Fibroblast of the aortic adventitia (primary cell): ENCODE measurements around the gene RNF112. TPM values are rescaled to one million over a fixed set of nuclear protein-coding genes. Genes with fewer than 3 reads are reported as not detected.

Experiments used
- DNase-seq: peaks from one replicate; pipeline ENCODE4 v3.0.0-alpha.2; 2010; ENCODE audit warnings: low read depth
- H3K4me3 ChIP-seq: 2 replicates; pipeline ENCODE4 v1.5.1; 2011; ENCODE audit warnings: low read depth, mild to moderate bottlenecking, control low read depth, low read length, moderate library complexity
- CTCF ChIP-seq: IDR thresholded peaks from 2 replicates; pipeline ENCODE4 v1.5.1; 2011; ENCODE audit warnings: mild to moderate bottlenecking, low read length, control low read depth, inconsistent platforms; ENCODE audit not compliant: insufficient read depth
- total RNA-seq: library from RNA; depleted of rRNA; stranded (reverse); fragments of >200 nt; gene quantifications from 2 replicates; pipeline ENCODE4 v1.2.3, GENCODE V29; 2012; ENCODE audit warnings: low replicate concordance

The RNF112 gene
- total RNA-seq, 1 donor = 0.36 TPM

GRCh38 chr17:19380481-19381301, 30.3 kb upstream of the RNF112 start:
- TF ChIP-seq CTCF = no peak
- no peak overlapping the region for H3K4me3 ChIP-seq
- no peak for DNase-seq

GRCh38 chr17:19381361-19381740, 29.7 kb upstream of the RNF112 start:
- no peak overlapping the region for H3K4me3 ChIP-seq
- TF ChIP-seq CTCF = no peak
- no peak for DNase-seq

DNA sequence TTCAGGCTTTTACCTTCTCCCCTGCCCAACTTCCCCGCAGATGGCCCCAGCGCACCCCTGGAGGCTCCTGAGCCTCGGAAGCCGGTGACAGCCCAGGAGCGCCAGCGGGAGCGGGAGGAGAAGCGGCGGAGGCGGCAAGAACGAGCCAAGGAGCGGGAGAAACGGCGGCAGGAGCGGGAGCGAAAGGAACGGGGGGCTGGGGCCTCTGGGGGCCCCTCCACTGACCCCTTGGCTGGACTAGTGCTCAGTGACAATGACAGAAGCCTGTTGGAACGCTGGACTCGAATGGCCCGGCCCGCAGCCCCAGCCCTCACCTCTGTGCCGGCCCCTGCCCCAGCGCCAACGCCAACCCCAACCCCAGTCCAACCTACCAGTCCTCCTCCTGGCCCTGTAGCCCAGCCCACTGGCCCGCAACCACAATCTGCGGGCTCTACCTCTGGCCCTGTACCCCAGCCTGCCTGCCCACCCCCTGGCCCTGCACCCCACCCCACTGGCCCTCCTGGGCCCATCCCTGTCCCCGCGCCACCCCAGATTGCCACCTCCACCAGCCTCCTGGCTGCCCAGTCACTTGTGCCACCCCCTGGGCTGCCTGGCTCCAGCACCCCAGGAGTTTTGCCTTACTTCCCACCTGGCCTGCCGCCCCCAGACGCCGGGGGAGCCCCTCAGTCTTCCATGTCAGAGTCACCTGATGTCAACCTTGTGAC, 29.1 kb upstream of the RNF112 start:
- TF ChIP-seq CTCF = no peak
- DNase-seq = no peak
- no peak overlapping the region for H3K4me3 ChIP-seq

GRCh38 chr17:19382531-19383444, 28.2 kb upstream of the RNF112 start:
- no peak for TF ChIP-seq CTCF
- no peak overlapping the region for H3K4me3 ChIP-seq
- DNase-seq = no peak

DNA sequence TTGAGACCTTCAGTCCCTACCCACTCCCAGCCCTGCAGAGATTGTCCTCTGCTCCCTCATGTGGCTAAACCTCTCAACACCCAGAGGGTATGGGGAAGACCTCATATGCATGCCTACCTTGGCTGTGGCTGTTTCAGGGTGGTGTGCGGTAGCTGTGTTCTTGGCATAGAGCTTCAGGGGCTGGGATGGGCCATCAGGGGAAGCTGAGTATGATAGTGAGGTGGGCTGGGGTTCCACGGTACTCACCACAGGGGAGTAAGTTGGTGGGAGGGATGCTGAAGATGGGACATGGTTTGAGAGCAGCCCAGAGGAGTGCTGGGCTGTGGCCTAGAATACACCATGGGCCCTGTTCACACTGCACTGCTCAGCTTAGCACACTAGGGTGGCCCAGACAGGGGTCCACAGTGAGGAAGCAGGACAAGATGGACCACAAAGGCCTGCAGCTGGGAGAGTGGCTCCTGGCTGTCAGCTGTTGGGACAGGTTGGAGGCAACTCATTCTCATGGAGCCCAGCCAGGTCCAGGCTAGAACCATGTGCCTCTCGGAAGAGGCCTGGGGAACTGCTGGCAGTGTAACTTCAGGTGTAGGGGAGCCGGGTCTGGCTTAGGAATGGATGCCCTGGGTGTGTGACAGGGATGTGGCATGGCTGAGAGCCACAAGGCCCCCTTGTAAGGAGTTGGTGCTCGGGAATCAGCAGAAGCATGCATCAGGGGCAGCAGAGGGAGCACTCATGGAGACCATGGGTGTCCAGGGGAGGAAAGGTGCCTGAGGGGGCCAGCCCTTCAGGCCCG, 27.2 kb upstream of the RNF112 start:
- DNase-seq = peak; percentile 35
- TF ChIP-seq CTCF = no peak
- H3K4me3 ChIP-seq = peak overlapping the region; percentile 28
